Uterine smooth muscle cell (primary cell): Measurements from ENCODE around the gene REX1BD. TPM values are rescaled to one million over a fixed set of nuclear protein-coding genes. Genes with fewer than 3 reads are reported as not detected.

Experiments used
- total RNA-seq: library from RNA; depleted of rRNA; stranded (reverse); fragments of >200 nt; gene quantifications from 2 replicates; pipeline ENCODE4 v1.2.3, GENCODE V29; 2014

REX1BD gene
- total RNA-seq: 56.5 and 76.9 TPM in 2 replicates

DNA sequence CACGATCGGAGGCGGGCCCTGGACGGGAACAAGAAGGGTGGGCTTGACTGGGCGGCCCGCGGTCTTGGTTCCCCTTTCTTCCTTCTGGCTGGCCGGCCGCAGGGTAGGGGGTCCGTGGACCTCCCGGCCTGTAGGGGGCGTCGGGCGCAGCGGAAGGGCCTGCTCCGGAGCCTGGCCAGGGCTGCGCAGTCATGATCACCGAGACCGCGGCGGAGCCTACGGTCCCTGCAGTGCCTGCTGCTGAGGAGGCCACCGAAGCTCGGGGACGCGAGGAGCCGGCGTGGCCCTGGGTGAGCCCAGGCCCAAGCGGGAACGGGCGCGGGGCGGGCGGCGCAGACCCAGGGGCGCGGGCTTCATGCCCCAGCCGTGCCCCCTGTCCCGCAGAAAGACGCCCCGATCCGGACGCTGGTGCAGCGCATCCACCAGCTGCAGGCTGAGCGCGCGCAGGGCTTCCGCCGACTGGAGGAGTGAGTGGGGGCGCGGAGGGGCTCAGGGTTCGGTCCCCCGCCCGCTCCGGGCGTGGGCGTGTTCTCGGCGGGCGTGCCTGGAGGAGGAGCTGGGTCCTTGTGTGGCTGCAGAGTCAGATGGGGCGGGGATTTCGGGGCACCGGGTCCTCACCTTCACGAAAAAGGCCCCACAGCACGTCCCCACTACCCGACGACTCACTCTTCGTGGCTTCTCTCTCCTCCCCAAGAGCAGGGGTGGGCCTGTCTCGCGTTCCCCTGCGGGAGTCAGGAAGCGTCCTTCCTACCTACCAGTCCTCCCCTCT, at the start of gene REX1BD:
REX1BD (plus strand) TSS at position 188 of the 769 bp plus-strand sequence; CDS start at position 192, 4 bp downstream.

DNA sequence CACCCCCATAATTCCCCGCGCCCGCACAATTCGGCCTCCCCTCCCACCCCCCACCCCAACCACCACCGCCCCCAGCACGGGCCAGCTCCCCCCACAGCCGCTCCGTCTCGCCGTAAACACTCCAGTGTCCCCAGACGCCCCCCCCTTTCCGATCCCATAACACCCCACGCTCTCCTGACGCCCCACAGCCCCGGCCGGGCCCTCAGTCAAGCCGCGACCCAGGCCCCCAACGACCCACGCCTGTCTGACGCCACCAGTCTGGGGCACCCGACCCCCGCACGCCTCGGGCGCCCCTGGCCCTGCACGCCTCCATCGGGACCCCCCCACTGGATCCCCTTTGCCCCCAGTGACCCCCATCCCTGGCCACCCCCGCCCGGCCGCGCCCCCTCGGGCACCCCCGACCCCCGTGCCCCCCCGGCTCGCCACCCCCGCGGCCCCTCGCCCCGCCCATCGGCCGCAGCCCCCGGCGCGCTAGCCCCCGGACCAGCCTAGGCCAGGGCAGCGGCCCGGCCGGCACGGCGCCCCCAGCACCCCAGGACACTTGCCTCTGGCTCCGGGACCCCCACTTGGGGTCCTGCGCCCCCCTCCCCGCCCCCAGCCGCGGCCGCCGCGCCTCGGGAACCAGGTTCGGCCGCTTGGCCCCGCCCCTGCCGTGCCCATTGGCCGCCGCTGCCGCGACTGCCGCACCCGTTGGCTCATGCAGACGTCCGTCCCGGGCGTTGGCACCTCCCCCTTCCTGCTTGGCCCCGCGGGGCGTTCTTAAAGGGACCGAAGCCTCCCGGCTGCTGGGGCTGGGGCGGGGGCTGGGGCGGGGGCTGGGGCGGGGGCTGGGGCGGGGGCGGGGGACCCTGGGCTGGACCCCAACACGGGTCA, 45.4 kb upstream of the REX1BD start, which contains the start of gene FKBP8:
FKBP8 (minus strand) TSS at position 633 of the 873 bp plus-strand sequence. CDS start 1,603 bp downstream, outside the sequence.

DNA sequence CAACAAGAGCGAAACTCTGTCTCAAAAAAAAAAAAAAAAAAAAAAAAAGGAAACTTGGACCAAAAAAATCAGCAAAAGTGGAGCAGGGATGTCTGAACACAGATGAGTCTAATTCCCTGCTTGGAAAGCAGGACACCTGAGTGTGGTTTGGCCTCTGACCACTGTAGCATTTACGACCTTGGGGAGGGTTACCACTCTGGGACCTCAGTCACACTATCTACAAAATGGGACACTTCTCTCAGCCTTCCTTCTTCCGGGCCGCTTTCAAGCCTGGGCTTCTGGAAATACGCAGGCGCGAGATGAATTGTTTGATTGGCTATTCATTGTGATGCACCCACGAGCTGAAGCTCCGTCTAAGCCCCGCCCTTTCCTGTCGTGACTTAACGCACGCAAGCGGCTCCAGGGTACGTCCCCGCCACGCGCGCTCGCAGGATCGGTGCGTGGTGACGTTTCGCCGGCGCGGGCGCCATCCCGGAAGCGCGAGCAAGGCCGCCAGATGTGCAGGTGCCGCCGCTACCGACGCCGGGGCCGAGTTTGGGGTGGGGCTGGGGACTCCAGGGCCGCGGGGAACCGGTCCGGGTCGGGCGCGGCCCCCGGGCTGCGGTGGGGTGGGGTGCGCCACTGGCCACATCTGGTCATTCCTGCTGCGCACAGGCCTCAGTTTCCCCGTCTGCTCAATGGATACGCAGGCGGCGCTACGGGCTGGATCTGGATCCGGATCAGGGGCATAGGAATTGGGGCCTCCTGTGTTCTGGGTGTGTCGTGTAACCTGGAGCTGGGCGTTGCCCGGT, 31.0 kb upstream of the REX1BD start, which contains the start of gene KXD1:
KXD1 (plus strand) TSS at position 460 of the 791 bp plus-strand sequence. CDS start 4,187 bp downstream, outside the sequence.

DNA sequence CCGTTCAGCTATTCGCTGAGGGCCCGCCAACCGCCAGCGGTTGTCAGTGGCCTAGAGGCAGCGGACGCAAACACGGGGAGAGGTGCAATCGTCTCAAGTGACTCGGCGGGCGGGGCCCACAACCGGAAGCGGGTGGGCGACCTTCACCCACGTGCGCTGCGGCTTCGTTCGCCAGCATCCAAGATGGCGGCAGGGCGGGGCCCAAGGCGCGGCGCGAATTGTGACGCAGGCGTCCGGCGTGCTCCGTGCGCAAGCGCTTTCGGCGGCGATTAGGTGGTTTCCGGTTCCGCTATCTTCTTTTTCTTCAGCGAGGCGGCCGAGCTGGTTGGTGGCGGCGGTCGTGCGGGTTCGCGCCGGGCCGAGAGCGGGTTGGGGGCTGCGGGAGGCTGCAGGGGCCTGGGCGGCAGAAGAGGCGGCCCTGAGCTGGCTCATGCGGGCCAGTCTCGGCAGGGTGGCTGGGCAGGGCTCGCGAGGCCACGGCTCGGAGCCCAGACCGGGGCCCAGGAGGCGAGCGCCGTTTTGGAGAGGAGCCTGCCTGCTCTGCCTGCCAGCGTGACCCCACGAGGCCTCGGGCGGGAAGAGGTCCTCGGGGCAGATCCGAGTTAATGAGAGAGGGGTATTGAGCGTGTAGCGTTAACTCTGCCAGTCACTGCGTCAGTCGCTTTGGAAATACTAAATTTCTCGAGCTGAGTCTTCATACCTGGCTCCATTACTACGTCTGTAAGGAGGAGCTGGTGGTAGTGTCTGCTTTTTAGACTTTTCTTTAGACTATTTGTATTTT, 16.8 kb upstream of the REX1BD start, which contains the start of gene UBA52:
UBA52 (plus strand) TSS at position 294 of the 781 bp plus-strand sequence. CDS start 1,444 bp downstream, outside the sequence.

DNA sequence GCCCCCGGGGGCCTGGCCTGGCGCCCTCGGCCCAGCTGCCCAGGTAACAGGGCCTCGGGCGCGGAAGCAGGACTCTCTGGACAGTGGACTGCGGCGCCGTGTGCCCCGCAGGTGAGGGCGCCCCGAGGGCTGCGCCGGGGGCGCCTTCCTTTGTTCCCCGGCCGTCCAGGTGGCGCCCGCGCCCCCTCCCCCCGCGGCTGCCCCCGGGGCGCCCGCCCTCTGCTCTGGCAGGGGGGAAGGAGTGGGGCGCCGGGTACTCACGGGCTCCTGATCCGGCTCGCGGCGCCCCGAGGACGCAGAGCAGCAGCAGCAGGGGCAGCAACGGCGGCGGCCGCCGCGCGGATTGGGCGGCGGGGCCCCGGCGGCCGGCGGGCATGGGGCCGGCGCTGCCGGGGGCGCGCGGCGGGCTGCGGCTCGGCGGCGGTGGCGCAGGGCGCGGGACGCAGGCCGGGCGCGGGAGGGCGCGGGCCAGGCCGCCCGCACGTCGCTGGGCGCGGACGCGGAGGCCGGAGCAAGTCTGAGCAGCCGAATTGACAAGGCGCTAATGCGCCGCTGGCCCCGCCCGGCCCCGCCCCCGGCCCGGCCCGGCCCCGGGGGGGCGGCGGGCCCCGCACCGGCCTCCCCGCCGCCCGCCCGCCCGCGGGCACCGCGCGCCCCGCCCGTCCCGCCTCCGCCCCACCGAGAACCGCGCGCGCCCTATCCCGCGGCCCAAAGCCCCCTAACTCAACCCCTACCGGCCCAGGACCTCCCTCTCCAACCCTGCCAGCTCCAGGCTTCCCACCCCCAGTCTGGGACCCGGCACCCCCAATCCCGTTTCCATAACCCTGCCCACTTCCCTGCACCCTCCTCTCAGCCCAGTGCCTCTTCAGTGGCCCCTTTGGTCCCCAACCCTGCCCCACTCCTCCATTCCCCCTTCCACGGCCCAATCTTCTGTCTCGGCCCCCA, 18.0 kb downstream of the REX1BD start, which contains the start of gene CRLF1:
CRLF1 (minus strand) TSS at position 519 of the 945 bp plus-strand sequence; CDS start at position 376, 143 bp downstream.

DNA sequence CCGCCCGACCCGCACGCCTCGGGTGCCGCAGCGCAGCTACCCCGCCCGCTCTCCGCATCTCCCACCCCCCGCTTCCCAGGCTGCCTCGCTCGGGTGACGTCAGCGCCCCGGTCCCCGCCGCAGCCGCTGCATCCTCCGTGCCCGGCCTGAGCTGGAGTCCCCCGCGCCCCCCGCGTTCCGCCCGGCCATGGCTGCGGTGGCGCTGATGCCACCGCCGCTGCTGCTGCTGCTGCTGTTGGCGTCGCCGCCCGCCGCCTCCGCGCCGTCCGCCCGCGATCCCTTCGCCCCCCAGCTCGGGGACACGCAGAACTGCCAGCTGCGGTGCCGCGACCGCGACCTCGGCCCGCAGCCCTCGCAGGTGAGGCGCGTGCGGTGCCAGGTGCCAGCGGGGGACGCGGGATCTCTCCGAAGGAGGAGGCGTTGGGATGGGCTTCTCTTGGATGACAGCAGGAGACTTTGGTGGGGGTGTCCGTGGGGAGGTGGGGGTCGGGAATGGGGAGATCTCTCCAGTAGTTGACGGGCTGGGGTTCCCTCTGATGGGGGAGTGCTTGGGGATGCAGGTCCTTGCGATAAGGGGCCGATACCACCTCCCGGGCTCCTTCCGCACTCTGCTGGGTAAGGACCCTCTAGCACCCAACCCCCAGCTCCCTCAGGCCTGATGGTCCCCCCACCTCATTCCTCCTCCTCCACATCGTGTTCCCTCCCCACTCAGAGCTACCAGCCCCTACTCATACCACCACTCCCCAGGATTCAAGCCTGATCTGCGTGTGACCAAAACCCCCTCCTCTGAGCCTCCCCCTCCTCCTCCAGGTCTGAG, 24.4 kb downstream of the REX1BD start, which contains the start of gene TMEM59L:
TMEM59L (plus strand) TSS at position 99 of the 817 bp plus-strand sequence; CDS start at position 188, 89 bp downstream.

DNA sequence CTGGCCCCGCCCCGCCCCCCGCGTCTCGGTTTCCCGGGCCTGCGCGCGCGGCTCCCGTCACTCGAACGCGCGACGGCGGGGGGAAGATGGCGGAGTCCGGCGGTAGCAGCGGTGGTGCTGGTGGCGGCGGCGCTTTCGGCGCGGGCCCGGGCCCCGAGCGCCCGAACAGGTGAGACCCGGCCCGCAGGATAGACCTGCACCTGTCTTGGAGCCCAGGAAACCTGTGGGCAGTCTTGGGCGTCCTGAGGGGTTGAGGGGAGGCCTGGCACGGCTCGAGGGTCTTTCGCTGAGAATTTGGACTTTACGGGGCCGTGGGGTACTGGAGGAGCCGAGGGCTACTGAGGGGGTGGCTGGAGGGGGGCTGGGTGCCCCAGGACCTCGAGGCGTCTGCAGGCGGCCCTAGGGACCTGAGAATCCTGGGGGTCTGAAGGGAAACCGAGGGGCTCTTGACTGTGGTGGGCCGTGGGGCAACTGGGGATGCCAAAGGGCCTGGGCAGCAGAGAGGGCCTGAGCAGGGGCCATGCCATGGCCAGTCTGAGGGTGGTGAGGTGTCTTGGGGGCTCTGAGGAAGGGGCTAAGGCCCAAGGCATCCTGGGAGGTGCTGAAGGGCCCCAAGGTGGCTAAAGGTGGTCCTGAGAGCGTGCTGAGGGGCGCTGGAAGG, 48.5 kb downstream of the REX1BD start, which contains the start of gene KLHL26:
KLHL26 (plus strand) TSS at position 60 of the 661 bp plus-strand sequence; CDS start at position 87, 27 bp downstream.

Other genes with a start within 250 kb of the REX1BD start
- gene PGPEP1, start 248.2 kb upstream of the REX1BD start, total RNA-seq: 24.0 and 50.5 TPM in 2 replicates
- gene GDF15, start 202.6 kb upstream of the REX1BD start, total RNA-seq: 82.9 and 265 TPM in 2 replicates
- gene LRRC25, start 191.2 kb upstream of the REX1BD start, total RNA-seq: 0.11 and 0.25 TPM in 2 replicates
- gene SSBP4, start 169.4 kb upstream of the REX1BD start, total RNA-seq: 63.0 and 65.4 TPM in 2 replicates
- 10.7 and 27.7 TPM in 2 replicates for gene ISYNA1, start 150.7 kb upstream of the REX1BD start, total RNA-seq
- gene ELL, start 66.7 kb upstream of the REX1BD start, total RNA-seq: 15.2 and 16.6 TPM in 2 replicates
- 160 and 335 TPM in 2 replicates for gene FKBP8, start 45.2 kb upstream of the REX1BD start, total RNA-seq
- gene KXD1, start 30.9 kb upstream of the REX1BD start, total RNA-seq: 46.0 and 68.0 TPM in 2 replicates
- 425 and 545 TPM in 2 replicates for gene UBA52, start 16.9 kb upstream of the REX1BD start, total RNA-seq
- gene CRLF1, start 18.0 kb downstream of the REX1BD start, total RNA-seq: 0.11 and 1.00 TPM in 2 replicates
- 0.11 and 0.37 TPM in 2 replicates for gene TMEM59L, start 24.1 kb downstream of the REX1BD start, total RNA-seq
- gene KLHL26, start 48.2 kb downstream of the REX1BD start, total RNA-seq: 4.5 and 4.6 TPM in 2 replicates
- gene CRTC1, start 94.9 kb downstream of the REX1BD start, total RNA-seq: 1.7 and 2.1 TPM in 2 replicates
- 0.11 and 1.1 TPM in 2 replicates for gene COMP, start 202.5 kb downstream of the REX1BD start, total RNA-seq
- gene UPF1, start 243.2 kb downstream of the REX1BD start, total RNA-seq: 84.6 and 89.3 TPM in 2 replicates